MCF 10A (cell line): ENCODE measurements around the gene TNS3. TPM values are rescaled to one million over a fixed set of nuclear protein-coding genes. Genes with fewer than 3 reads are reported as not detected.
"Not testable (repeated sequence)": the region's sequence is repeated elsewhere in the genome, so short reads cannot be mapped to it uniquely, and the experiment has no call there.

ENCODE experiments used
- BruUV-seq: library from RNA; stranded (reverse); fragments of 400-500 nt; replicated peaks from 2 replicates; lab custom pipeline; 2021; lab: Mats Ljungman, UMichigan
- CTCF ChIA-PET: fragments of 300-600 bp; sonication (Branson Sonifier 250); formaldehyde crosslinking; extraction: SDS; loops from one replicate; lab custom pipeline; 2021; ENCODE audit warnings: antibody characterized with exemption, inconsistent platforms; lab: Yijun Ruan, JAX
- POLR2A ChIA-PET: fragments of 300-600, 350-650 bp; sonication (Branson Sonifier 250); formaldehyde crosslinking; extraction: SDS; loops from one replicate; lab custom pipeline; 2020; ENCODE audit warnings: antibody characterized with exemption, inconsistent platforms; lab: Yijun Ruan, JAX
- DNase-seq: peaks from one replicate; pipeline ENCODE4 v3.0.0-alpha.2; 2018; ENCODE audit not compliant: unreplicated experiment
- H3K27ac Mint-ChIP-seq: one replicate; pipeline ENCODE4 v1.8.0; 2022; ENCODE audit warnings: mild to moderate bottlenecking, low read depth, mixed read lengths; ENCODE audit not compliant: unreplicated experiment
- H3K27me3 Mint-ChIP-seq: one replicate; pipeline ENCODE4 v1.8.0; 2022; ENCODE audit warnings: mixed read lengths; ENCODE audit not compliant: insufficient read depth, unreplicated experiment
- H3K36me3 Mint-ChIP-seq: one replicate; pipeline ENCODE4 v1.8.0; 2022; ENCODE audit warnings: mild to moderate bottlenecking, moderate library complexity, mixed read lengths; ENCODE audit not compliant: insufficient read depth, unreplicated experiment
- H3K4me1 Mint-ChIP-seq: one replicate; pipeline ENCODE4 v1.8.0; 2022; ENCODE audit warnings: mixed read lengths; ENCODE audit not compliant: insufficient read depth, unreplicated experiment
- H3K4me3 Mint-ChIP-seq: one replicate; pipeline ENCODE4 v1.8.0; 2022; ENCODE audit warnings: mild to moderate bottlenecking, moderate library complexity, mixed read lengths; ENCODE audit not compliant: unreplicated experiment
- H3K9me3 Mint-ChIP-seq: one replicate; pipeline ENCODE4 v1.8.0; 2022; ENCODE audit warnings: mixed read lengths; ENCODE audit not compliant: unreplicated experiment
- intact Hi-C: fragments of 100-400 bp; cut with micrococcal nuclease; formaldehyde crosslinking; loops from 2 replicates; pipeline ENCODE4 v1.14.1; 2022
- total RNA-seq: library from RNA; stranded (reverse); gene quantifications from 2 replicates; pipeline ENCODE4 v1.2.3, GENCODE V29; 2022
- TF ChIP-seq, protein P1 (sequence below): fragments of 200-600 bp; IDR thresholded peaks from one replicate; pipeline ENCODE4 v1.8.0; 2022; ENCODE audit warnings: antibody characterized with exemption, mild to moderate bottlenecking; ENCODE audit not compliant: unreplicated experiment

The TNS3 gene
- total RNA-seq, 1 experiment from 2014 or later, result 30.1 TPM

GRCh38 chr7:47605816-47606575, 24.1 kb upstream of the TNS3 start:
- Mint-ChIP-seq H3K4me3 (no peak overlapping the region), H3K27ac (peak overlapping the region; percentile 77), H3K4me1 (peaks cover 36% of the 10 kb centered on the region), H3K36me3 (no peaks in the 10 kb centered on the region), H3K27me3 (no peaks in the 10 kb centered on the region), H3K9me3 (no peaks in the 10 kb centered on the region)
- CTCF ChIA-PET, result interaction anchor here (0.6 kb wide), 1 partner anchor 58 kb away, joined by 4 read pairs; no protein-coding TSS in a partner anchor
- POLR2A ChIA-PET, result interaction anchor here (0.6 to 3.0 kb wide), 5 partner anchors 14 to 63 kb away, joined by 4 to 19 read pairs (median 6); partner anchors contain the start of gene TNS3
- TF ChIP-seq, protein P1, sequence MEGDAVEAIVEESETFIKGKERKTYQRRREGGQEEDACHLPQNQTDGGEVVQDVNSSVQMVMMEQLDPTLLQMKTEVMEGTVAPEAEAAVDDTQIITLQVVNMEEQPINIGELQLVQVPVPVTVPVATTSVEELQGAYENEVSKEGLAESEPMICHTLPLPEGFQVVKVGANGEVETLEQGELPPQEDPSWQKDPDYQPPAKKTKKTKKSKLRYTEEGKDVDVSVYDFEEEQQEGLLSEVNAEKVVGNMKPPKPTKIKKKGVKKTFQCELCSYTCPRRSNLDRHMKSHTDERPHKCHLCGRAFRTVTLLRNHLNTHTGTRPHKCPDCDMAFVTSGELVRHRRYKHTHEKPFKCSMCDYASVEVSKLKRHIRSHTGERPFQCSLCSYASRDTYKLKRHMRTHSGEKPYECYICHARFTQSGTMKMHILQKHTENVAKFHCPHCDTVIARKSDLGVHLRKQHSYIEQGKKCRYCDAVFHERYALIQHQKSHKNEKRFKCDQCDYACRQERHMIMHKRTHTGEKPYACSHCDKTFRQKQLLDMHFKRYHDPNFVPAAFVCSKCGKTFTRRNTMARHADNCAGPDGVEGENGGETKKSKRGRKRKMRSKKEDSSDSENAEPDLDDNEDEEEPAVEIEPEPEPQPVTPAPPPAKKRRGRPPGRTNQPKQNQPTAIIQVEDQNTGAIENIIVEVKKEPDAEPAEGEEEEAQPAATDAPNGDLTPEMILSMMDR, result no peak
- no TSS peak for BruUV-seq
- intact Hi-C loops, result loop anchor here (10.0 kb wide), 1 partner anchor 149 kb away; no protein-coding TSS in a partner anchor
- no peak for DNase-seq

DNA sequence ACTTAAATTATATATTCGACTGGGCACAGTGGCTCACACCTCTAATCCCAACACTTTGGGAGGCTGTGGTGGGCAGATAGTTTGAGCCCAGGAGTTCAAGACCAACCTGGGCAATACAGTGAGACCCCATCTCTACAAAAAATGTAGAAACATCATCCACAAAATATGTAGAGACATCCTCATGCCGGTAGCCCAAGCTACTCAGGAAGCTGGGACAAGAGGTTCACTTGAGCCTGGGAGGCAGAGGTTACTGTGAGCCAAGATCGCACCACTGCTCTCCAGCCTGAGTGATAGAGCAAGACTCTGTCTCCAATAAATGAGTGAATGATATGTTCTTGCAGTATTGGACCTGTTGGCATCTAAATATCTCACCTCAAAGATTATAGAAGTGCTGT, 22.6 kb upstream of the TNS3 start:
- ChIA-PET CTCF (interaction anchor here (0.8 to 1.2 kb wide), 2 partner anchors 12 to 179 kb away, joined by 3 read pairs; no protein-coding TSS in a partner anchor), POLR2A (interaction anchor here (0.6 to 3.1 kb wide), 12 partner anchors 13 to 182 kb away, joined by 3 to 20 read pairs (median 6); partner anchors contain the start of gene TNS3)
- H3K36me3 Mint-ChIP-seq, result no peaks in the 10 kb centered on the region
- no TSS peak for BruUV-seq
- TF ChIP-seq, protein P1, result no peak
- intact Hi-C loops, result loop anchor here (5.0 to 10.0 kb wide), 3 partner anchors 48 to 150 kb away; no protein-coding TSS in a partner anchor
- H3K27ac Mint-ChIP-seq, result peak overlapping the region; percentile 77
- peaks cover 51% of the 10 kb centered on the region for H3K4me1 Mint-ChIP-seq
- H3K27me3 Mint-ChIP-seq, result no peaks in the 10 kb centered on the region
- no peak for DNase-seq
- no peaks in the 10 kb centered on the region for H3K9me3 Mint-ChIP-seq
- peak overlapping the region; percentile 32 for H3K4me3 Mint-ChIP-seq

DNA sequence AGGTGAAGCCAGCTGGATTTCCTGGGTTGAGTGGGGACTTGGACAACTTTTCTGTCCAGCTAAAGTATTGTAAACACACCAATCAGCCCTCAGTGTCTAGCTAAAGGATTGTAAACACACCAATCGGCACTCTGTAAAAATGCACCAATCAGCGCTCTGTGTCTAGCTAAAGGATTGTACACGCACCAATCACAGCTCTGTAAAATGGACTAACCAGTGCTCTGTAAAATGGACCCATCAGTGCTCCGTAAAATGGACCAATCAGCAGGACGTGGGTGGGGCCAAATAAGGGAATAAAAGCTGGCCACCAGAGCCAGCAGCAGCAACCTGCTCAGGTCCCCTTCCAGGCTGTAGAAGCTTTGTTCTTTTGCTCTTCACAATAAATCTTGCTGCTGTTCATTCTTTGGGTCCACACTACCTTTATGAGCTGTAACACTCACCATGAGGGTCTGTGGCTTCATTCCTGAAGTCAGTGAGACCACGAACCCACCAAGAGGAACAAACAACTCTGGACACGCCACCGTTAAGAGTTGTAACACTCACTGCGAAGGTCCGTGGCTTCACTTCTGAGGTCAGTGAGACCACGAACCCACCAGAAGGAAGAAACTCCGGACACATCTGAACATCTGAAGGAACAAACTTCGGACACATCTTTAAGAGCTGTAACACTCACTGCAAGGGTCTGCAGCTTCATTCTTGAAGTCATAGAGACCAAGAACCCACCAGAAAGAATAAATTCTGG, 21.8 kb upstream of the TNS3 start:
- CTCF ChIA-PET, result interaction anchor here (0.6 to 1.2 kb wide), 6 partner anchors 10 to 259 kb away, joined by 3 to 4 read pairs (median 3); no protein-coding TSS in a partner anchor

GRCh38 chr7:47602272-47603004, 20.5 kb upstream of the TNS3 start:
- Mint-ChIP-seq H3K27ac (peak overlapping the region; percentile 98), H3K36me3 (no peaks in the 10 kb centered on the region), H3K4me1 (peaks cover 60% of the 10 kb centered on the region), H3K4me3 (peak overlapping the region; percentile 63), H3K9me3 (peaks cover 7% of the 10 kb centered on the region), H3K27me3 (no peaks in the 10 kb centered on the region)
- ChIA-PET CTCF (interaction anchor here (0.5 to 2.7 kb wide), 4 partner anchors 11 to 258 kb away, joined by 3 to 13 read pairs (median 4); no protein-coding TSS in a partner anchor), POLR2A (interaction anchor here (0.7 to 3.3 kb wide), 15 partner anchors 8 to 182 kb away, joined by 3 to 62 read pairs (median 13); partner anchors contain the start of gene TNS3)
- no TSS peak for BruUV-seq
- intact Hi-C loops, result loop anchor here (5.0 to 10.0 kb wide), 3 partner anchors 50 to 152 kb away; no protein-coding TSS in a partner anchor
- TF ChIP-seq, protein P1, result no peak
- peak; percentile 92 for DNase-seq

More for the DNA sequence above, 21.8 kb upstream of the TNS3 start:
- Mint-ChIP-seq H3K27ac (peak overlapping the region; percentile 77), H3K4me1 (peaks cover 58% of the 10 kb centered on the region)
- intact Hi-C loops, result loop anchor here (5.0 to 10.0 kb wide), 3 partner anchors 49 to 151 kb away; no protein-coding TSS in a partner anchor
- H3K36me3 Mint-ChIP-seq, H3K27me3 Mint-ChIP-seq, BruUV-seq, H3K9me3 Mint-ChIP-seq, H3K4me3 Mint-ChIP-seq, DNase-seq: not testable (repeated sequence)
- POLR2A ChIA-PET, result interaction anchor here (0.6 to 3.1 kb wide), 11 partner anchors 12 to 183 kb away, joined by 3 to 20 read pairs (median 6); partner anchors contain the start of gene TNS3
